Right lobe of liver (tissue), 4 donors: ENCODE measurements around the gene UBTFL1.
"Not testable (repeated sequence)": the region's sequence is repeated elsewhere in the genome, so short reads cannot be mapped to it uniquely, and the experiment has no call there.

ENCODE experiments used
- POLR2A ChIP-seq: fragments of 450-650 bp; IDR thresholded peaks from one replicate; pipeline ENCODE4 v1.6.1; 2017; ENCODE audit warnings: antibody characterized with exemption, mild to moderate bottlenecking
- TF ChIP-seq, protein P1 (sequence below), 4 donors: fragments of 200-600 bp in 3 of 4; fragments of 450-650 bp in 1 of 4; IDR thresholded peaks; one replicate each; pipeline versions ENCODE4 v1.5.1 to v1.8.0; 2016 to 2022; ENCODE audit warnings: antibody characterized with exemption in 4 of 4, mild to moderate bottlenecking in 2 of 4
- donor health status: DM: no; HTN: no; CAD: no.
- donor health status: DM: no; HTN: no; CAD: no.
- donor health status: DM: no; HTN: yes; CAD: no.

DNA sequence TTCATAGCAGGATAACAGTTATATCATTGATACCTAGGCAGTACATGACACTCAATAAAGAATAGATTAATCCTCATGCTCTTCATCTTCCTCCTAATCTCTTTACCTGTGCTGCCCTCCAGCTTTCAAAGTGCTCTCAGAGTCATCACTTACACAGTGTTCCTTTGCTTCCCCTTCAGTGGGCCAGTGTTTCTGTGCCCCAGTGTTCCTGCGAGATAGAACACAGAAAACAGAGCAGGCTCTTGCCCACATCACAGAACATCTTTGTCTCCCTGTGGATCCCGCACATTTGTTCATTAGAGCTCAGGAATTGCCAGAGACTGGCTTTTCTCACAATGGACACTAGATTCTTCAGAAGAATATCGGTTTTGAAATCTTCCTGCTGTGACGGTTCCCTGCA is 12.5 kb downstream of the UBTFL1 start:
- TF ChIP-seq, protein P1, sequence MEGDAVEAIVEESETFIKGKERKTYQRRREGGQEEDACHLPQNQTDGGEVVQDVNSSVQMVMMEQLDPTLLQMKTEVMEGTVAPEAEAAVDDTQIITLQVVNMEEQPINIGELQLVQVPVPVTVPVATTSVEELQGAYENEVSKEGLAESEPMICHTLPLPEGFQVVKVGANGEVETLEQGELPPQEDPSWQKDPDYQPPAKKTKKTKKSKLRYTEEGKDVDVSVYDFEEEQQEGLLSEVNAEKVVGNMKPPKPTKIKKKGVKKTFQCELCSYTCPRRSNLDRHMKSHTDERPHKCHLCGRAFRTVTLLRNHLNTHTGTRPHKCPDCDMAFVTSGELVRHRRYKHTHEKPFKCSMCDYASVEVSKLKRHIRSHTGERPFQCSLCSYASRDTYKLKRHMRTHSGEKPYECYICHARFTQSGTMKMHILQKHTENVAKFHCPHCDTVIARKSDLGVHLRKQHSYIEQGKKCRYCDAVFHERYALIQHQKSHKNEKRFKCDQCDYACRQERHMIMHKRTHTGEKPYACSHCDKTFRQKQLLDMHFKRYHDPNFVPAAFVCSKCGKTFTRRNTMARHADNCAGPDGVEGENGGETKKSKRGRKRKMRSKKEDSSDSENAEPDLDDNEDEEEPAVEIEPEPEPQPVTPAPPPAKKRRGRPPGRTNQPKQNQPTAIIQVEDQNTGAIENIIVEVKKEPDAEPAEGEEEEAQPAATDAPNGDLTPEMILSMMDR (IDR thresholded peaks at IDR 0.05) = not testable (repeated sequence)
- not testable (repeated sequence) for TF ChIP-seq POLR2A
